H9 (cell line): ENCODE measurements around the gene PDE1C. TPM values are rescaled to one million over a fixed set of nuclear protein-coding genes. Genes with fewer than 3 reads are reported as not detected.

Source experiments
- DNase-seq: peaks from one replicate; pipeline ENCODE4 v3.0.0-alpha.2; 2017
- H2AFZ ChIP-seq: one replicate; pipeline ENCODE4 v1.6.1; 2013; ENCODE audit warnings: mild to moderate bottlenecking, low read length, control low read depth, moderate library complexity
- H2AK5ac ChIP-seq: 2 replicates; pipeline ENCODE4 v1.6.1; 2013; ENCODE audit warnings: low read length, control low read depth, mixed read lengths; ENCODE audit not compliant: insufficient read length
- H2BK120ac ChIP-seq: one replicate; pipeline ENCODE4 v1.6.1; 2013; ENCODE audit warnings: low read depth, mild to moderate bottlenecking, low read length, control low read depth, inconsistent platforms; ENCODE audit not compliant: poor library complexity, severe bottlenecking
- H2BK12ac ChIP-seq: 2 replicates; pipeline ENCODE4 v1.6.1; 2013; ENCODE audit warnings: low read length, control low read depth, mixed read lengths, low read depth; ENCODE audit not compliant: insufficient read length
- H2BK15ac ChIP-seq: 2 replicates; pipeline ENCODE4 v1.6.1; 2013; ENCODE audit warnings: low read depth, low read length, control low read depth
- H2BK20ac ChIP-seq: one replicate; pipeline ENCODE4 v1.6.1; 2013; ENCODE audit warnings: low read depth, mild to moderate bottlenecking, low read length, control low read depth, inconsistent platforms; ENCODE audit not compliant: poor library complexity, severe bottlenecking
- H2BK5ac ChIP-seq: 2 replicates; pipeline ENCODE4 v1.6.1; 2013; ENCODE audit warnings: low read length, control low read depth, mixed read lengths; ENCODE audit not compliant: insufficient read length
- H3K14ac ChIP-seq: 2 replicates; pipeline ENCODE4 v1.6.1; 2013; ENCODE audit warnings: low read length, control low read depth; ENCODE audit not compliant: insufficient read depth
- H3K18ac ChIP-seq: 2 replicates; pipeline ENCODE4 v1.6.1; 2013; ENCODE audit warnings: low read depth, mild to moderate bottlenecking, mixed read lengths, low read length, control low read depth; ENCODE audit not compliant: insufficient read length
- H3K23ac ChIP-seq: 2 replicates; pipeline ENCODE4 v1.6.1; 2013; ENCODE audit warnings: low read length, control low read depth, mixed read lengths, low read depth; ENCODE audit not compliant: insufficient read length
- H3K23me2 ChIP-seq: 2 replicates; pipeline ENCODE4 v1.6.1; 2013; ENCODE audit warnings: low read depth, mild to moderate bottlenecking, mixed read lengths, low read length, control low read depth; ENCODE audit not compliant: insufficient read length, poor library complexity, severe bottlenecking
- H3K27ac ChIP-seq: 2 replicates; pipeline ENCODE4 v1.5.1; 2013; ENCODE audit warnings: low read length, control low read depth, mixed read lengths, low read depth; ENCODE audit not compliant: insufficient read length
- H3K27me3 ChIP-seq: 2 replicates; pipeline ENCODE4 v1.6.1; 2013; ENCODE audit warnings: low read length, control low read depth, inconsistent platforms; ENCODE audit not compliant: insufficient read depth
- H3K4ac ChIP-seq: 2 replicates; pipeline ENCODE4 v1.6.1; 2013; ENCODE audit warnings: low read depth, mild to moderate bottlenecking, control low read depth, inconsistent platforms, low read length, moderate library complexity
- H3K4me1 ChIP-seq: 2 replicates; pipeline ENCODE4 v1.6.1; 2013; ENCODE audit warnings: low read length, control low read depth, inconsistent platforms; ENCODE audit not compliant: insufficient read depth
- H3K4me2 ChIP-seq: 2 replicates; pipeline ENCODE4 v1.6.1; 2013; ENCODE audit warnings: low read length, control low read depth, mixed read lengths; ENCODE audit not compliant: insufficient read length, insufficient read depth
- H3K56ac ChIP-seq: 2 replicates; pipeline ENCODE4 v1.6.1; 2013; ENCODE audit warnings: low read depth, mild to moderate bottlenecking, mixed read lengths, low read length, control low read depth; ENCODE audit not compliant: insufficient read length
- H3K79me1 ChIP-seq: 2 replicates; pipeline ENCODE4 v1.6.1; 2013; ENCODE audit warnings: low read depth, mild to moderate bottlenecking, moderate library complexity, low read length, control low read depth, inconsistent platforms; ENCODE audit not compliant: insufficient read depth, poor library complexity, severe bottlenecking
- H3K79me2 ChIP-seq: 2 replicates; pipeline ENCODE4 v1.6.1; 2013; ENCODE audit warnings: low read length, control low read depth, inconsistent platforms; ENCODE audit not compliant: insufficient read depth
- H3K9ac ChIP-seq: 2 replicates; pipeline ENCODE4 v1.6.1; 2013; ENCODE audit warnings: low read length, control low read depth, mixed read lengths; ENCODE audit not compliant: insufficient read length; ENCODE audit errors: extremely low read depth
- H3K9me3 ChIP-seq: one replicate; pipeline ENCODE4 v1.6.1; 2013; ENCODE audit warnings: low read depth, low read length, inconsistent platforms; ENCODE audit not compliant: control insufficient read depth
- H3T11ph ChIP-seq: one replicate; pipeline ENCODE4 v1.6.1; 2013; ENCODE audit warnings: mild to moderate bottlenecking, low read length, control low read depth, inconsistent platforms
- H4K20me1 ChIP-seq: one replicate; pipeline ENCODE4 v1.6.1; 2013; ENCODE audit not compliant: control insufficient read depth, insufficient read length, insufficient read depth
- H4K5ac ChIP-seq: 2 replicates; pipeline ENCODE4 v1.6.1; 2013; ENCODE audit warnings: low read depth, mild to moderate bottlenecking, mixed read lengths, low read length, control low read depth; ENCODE audit not compliant: insufficient read length
- H4K8ac ChIP-seq: replicated peaks from 2 replicates; pipeline ENCODE4 v1.6.1; 2013; ENCODE audit warnings: low read length, control low read depth, mixed read lengths, low read depth; ENCODE audit not compliant: insufficient read length
- H4K91ac ChIP-seq: 2 replicates; pipeline ENCODE4 v1.6.1; 2013; ENCODE audit warnings: low read depth, mild to moderate bottlenecking, moderate library complexity, mixed read lengths, low read length, control low read depth; ENCODE audit not compliant: insufficient read length
- H3K27ac Mint-ChIP-seq, 3 experiments: 2 replicates in 2 of 3; 3 replicates in 1 of 3; pipeline ENCODE4 v1.8.0; 2020 to 2021; ENCODE audit warnings: mixed read lengths in 3 of 3, mild to moderate bottlenecking in 1 of 3, moderate library complexity in 1 of 3
- H3K27me3 Mint-ChIP-seq: 2 replicates; pipeline ENCODE4 v1.8.0; 2021; ENCODE audit warnings: low read depth, mild to moderate bottlenecking, moderate library complexity, mixed read lengths
- H3K36me3 Mint-ChIP-seq, 3 experiments: 2 replicates in 2 of 3; 3 replicates in 1 of 3; pipeline ENCODE4 v1.8.0; 2020 to 2021; ENCODE audit warnings: low read depth in 3 of 3, mixed read lengths in 3 of 3; ENCODE audit not compliant: insufficient read depth in 1 of 3
- H3K4me1 Mint-ChIP-seq, 2 experiments: 2 replicates each; pipeline ENCODE4 v1.8.0; 2020; ENCODE audit warnings: mixed read lengths in 2 of 2
- H3K4me3 Mint-ChIP-seq, 2 experiments: 2 replicates in 1 of 2; 3 replicates in 1 of 2; pipeline ENCODE4 v1.8.0; 2020 to 2021; ENCODE audit warnings: mild to moderate bottlenecking in 2 of 2, mixed read lengths in 2 of 2, moderate library complexity in 1 of 2
- H3K9me3 Mint-ChIP-seq, 2 experiments: 2 replicates in 1 of 2; 3 replicates in 1 of 2; pipeline ENCODE4 v1.8.0; 2020; ENCODE audit warnings: mild to moderate bottlenecking in 2 of 2, mixed read lengths in 2 of 2, moderate library complexity in 1 of 2
- CTCF ChIP-seq: fragments of 200-600 bp; sonication (generic); conservative IDR thresholded peaks from 3 replicates; pipeline ENCODE4 v1.8.0; 2021; ENCODE audit warnings: antibody characterized with exemption, mild to moderate bottlenecking
- WGBS: extraction: QIAGEN DNeasy Blood & Tissue Kit; methylation state at CpG from one replicate; pipeline ENCODE4 v1.1.7; 2013; ENCODE audit warnings: missing lambda C conversion rate, low lambda C conversion rate, mixed read lengths; ENCODE audit not compliant: insufficient read length; ENCODE audit errors: extremely low coverage; 5-methylcytosine and 5-hydroxymethylcytosine counted together
- total RNA-seq: library from RNA; stranded (reverse); gene quantifications from 2 replicates; pipeline ENCODE4 v1.2.1, GENCODE V29; 2021

Gene PDE1C
- total RNA-seq, 1 experiment from 2014 or later, result 0.17 TPM

- H3K14ac ChIP-seq, result no peak overlapping the region
- no peaks in the 10 kb centered on the region for H3K23me2 ChIP-seq
- H3K4me2 ChIP-seq, result no peak overlapping the region
- H2AFZ ChIP-seq, result no peak overlapping the region
- no peaks in the 10 kb centered on the region for H3K79me2 ChIP-seq
- no peak for TF ChIP-seq CTCF
- H2BK20ac ChIP-seq, result no peak overlapping the region
- no peak overlapping the region for H3T11ph ChIP-seq
- no peak overlapping the region for H4K91ac ChIP-seq
- H3K79me1 ChIP-seq, result no peaks in the 10 kb centered on the region
- no peak overlapping the region for H3K18ac ChIP-seq
- H4K5ac ChIP-seq, result no peak overlapping the region
- H2AK5ac ChIP-seq, result no peak overlapping the region
- no peak for DNase-seq
- no peak overlapping the region for H3K27ac ChIP-seq
- H3K27me3 Mint-ChIP-seq, result peaks cover 14% of the 10 kb centered on the region
- H3K9me3 Mint-ChIP-seq, result peaks cover 0 to 5% of the 10 kb centered on the region in 2 experiments; a peak in 3 of 5 replicates
- WGBS, result no CpG with 5 or more reads among the region's 4 CpGs
- H3K27ac Mint-ChIP-seq, result no peak overlapping the region
- H3K27me3 ChIP-seq, result no peaks in the 10 kb centered on the region
- H3K4me1 ChIP-seq, result no peaks in the 10 kb centered on the region
- no peak overlapping the region for H3K4ac ChIP-seq
- no peak overlapping the region for H2BK15ac ChIP-seq
- no peak overlapping the region for H4K8ac ChIP-seq
- no peak overlapping the region for H2BK120ac ChIP-seq
- no peak overlapping the region for H3K23ac ChIP-seq
- peaks cover 3 to 16% of the 10 kb centered on the region in 2 experiments for H3K4me1 Mint-ChIP-seq
- H3K56ac ChIP-seq, result no peak overlapping the region
- no peak overlapping the region for H2BK12ac ChIP-seq
- H3K9ac ChIP-seq, result no peak overlapping the region
- no peaks in the 10 kb centered on the region for H4K20me1 ChIP-seq
- no peaks in the 10 kb centered on the region for H3K9me3 ChIP-seq
- no peak overlapping the region for H2BK5ac ChIP-seq
- no peak overlapping the region for H3K4me3 Mint-ChIP-seq
- H3K36me3 Mint-ChIP-seq, result no peaks in the 10 kb centered on the region; a peak in 1 of 7 replicates
Observed at GRCh38 chr7:31934551-31934950, 135.7 kb downstream of the PDE1C start.
